ENCODE results near the gene CAMK2N1. TPM values are rescaled to one million over a fixed set of nuclear protein-coding genes. Genes with fewer than 3 reads are reported as not detected.

CAMK2N1 gene
- total and polyA plus RNA-seq, 10 of the 15 experiments (the other 5 are each of a cell fraction or from before 2014, with no cell fraction given): 0.23 TPM; not detected in 9

GRCh38 chr1:20491178-20491577, 5.2 kb upstream of the CAMK2N1 start:
- ATAC-seq (no peak), FAIRE-seq (no peak), DNase-seq (ENCODE audit: low read depth, low spot score) (no peak)
- Histone ChIP-seq H3K36me3 (ENCODE audit: control insufficient read depth in 2 of 2, insufficient read depth in 2 of 2, low read length in 1 of 2) (no peaks in the 10 kb centered on the region), H3K9me3 (replicated peaks; ENCODE audit: control insufficient read depth, insufficient read depth, low read length) (no peaks in the 10 kb centered on the region), H3K9ac (ENCODE audit: control insufficient read depth, insufficient read depth, low read length) (no peak overlapping the region), H3K4me2 (ENCODE audit: control insufficient read depth, insufficient read depth) (no peak overlapping the region), H3K79me2 (ENCODE audit: control insufficient read depth, insufficient read depth, low read length) (no peaks in the 10 kb centered on the region), H2AFZ (ENCODE audit: control insufficient read depth, low read depth, low read length) (no peak overlapping the region), H3K27ac (ENCODE audit: control insufficient read depth, insufficient read depth) (no peak overlapping the region), H3K4me3 (no peak overlapping the region), H4K20me1 (ENCODE audit: control insufficient read depth, insufficient read depth) (no peaks in the 10 kb centered on the region), H3K4me1 (ENCODE audit: control insufficient read depth, insufficient read depth, low read length) (no peaks in the 10 kb centered on the region), H3K27me3 (replicated peaks in 1 of 2; ENCODE audit: control insufficient read depth in 2 of 2, insufficient read depth in 2 of 2, low read length in 1 of 2) (peaks cover 4 to 16% of the 10 kb centered on the region in 2 experiments; a peak in 3 of 4 replicates)
- no TSS peak for BruUV-seq (replicated peaks)
- ChIA-PET RAD21 (ENCODE audit: unreplicated experiment) (interaction anchor here (4.3 kb wide), 1 partner anchor 278 kb away, joined by 14 read pairs; no protein-coding TSS in a partner anchor), SMC1A (ENCODE audit: uncharacterized antibody, unreplicated experiment) (interaction anchor here (2.5 kb wide), 1 partner anchor 113 kb away, joined by 7 read pairs; no protein-coding TSS in a partner anchor), CTCF (interaction anchor here (1.1 to 5.1 kb wide), 4 partner anchors 12 to 278 kb away, joined by 4 to 47 read pairs (median 6); no protein-coding TSS in a partner anchor), POLR2A (no interaction called here)
- in situ Hi-C loops (cut with MboI) (loop anchor here (5.0 to 10.0 kb wide), 3 partner anchors 114 to 576 kb away; no protein-coding TSS in a partner anchor), intact Hi-C loops (cut with micrococcal nuclease; ENCODE audit: unreplicated experiment) (loop anchor here (5.0 kb wide), 1 partner anchor 574 kb away; no protein-coding TSS in a partner anchor)
- WGBS (ENCODE audit: insufficient coverage, insufficient replicate concordance, low lambda C conversion rate, missing lambda C conversion rate): 9% methylated on average over 6 of the region's 6 CpGs
- TF ChIP-seq BCL11A (IDR thresholded peaks at IDR 0.05; ENCODE audit: low read depth, low read length) (no peak), CHD1 (IDR thresholded peaks at IDR 0.05; ENCODE audit: low read depth, low read length) (no peak), KLF5 (IDR thresholded peaks at IDR 0.05; ENCODE audit: partially characterized antibody) (no peak), CREM (IDR thresholded peaks at IDR 0.05; ENCODE audit: low read depth) (no peak), EZH2 (IDR thresholded peaks at IDR 0.05; ENCODE audit: borderline replicate concordance, control insufficient read depth, low read depth, low read length) (no peak), PAX8 (IDR thresholded peaks at IDR 0.05) (no peak), HCFC1 (IDR thresholded peaks at IDR 0.05; ENCODE audit: low read length) (no peak), ATF2 (IDR thresholded peaks at IDR 0.05; ENCODE audit: low read length) (no peak), DPF2 (IDR thresholded peaks at IDR 0.05) (no peak), BRCA1 (IDR thresholded peaks at IDR 0.05; ENCODE audit: low read depth, low read length) (no peak), ZNF217 (IDR thresholded peaks at IDR 0.05) (no peak), ZBED1 (IDR thresholded peaks at IDR 0.05; ENCODE audit: borderline replicate concordance) (no peak), TARDBP (IDR thresholded peaks at IDR 0.05; ENCODE audit: borderline replicate concordance) (no peak), SMC3 (IDR thresholded peaks at IDR 0.05; ENCODE audit: borderline replicate concordance, low read length) (no peak), EP300 (IDR thresholded peaks at IDR 0.05; ENCODE audit: borderline replicate concordance in 1 of 2, control insufficient read depth in 1 of 2, low read depth in 2 of 2, low read length in 2 of 2) (no peak), NBN (IDR thresholded peaks at IDR 0.05) (no peak), RCOR1 (conservative IDR thresholded peaks at IDR 0.05; ENCODE audit: low read depth, low read length) (no peak), E2F8 (IDR thresholded peaks at IDR 0.05; ENCODE audit: low read depth, partially characterized antibody) (no peak), HSF1 (IDR thresholded peaks at IDR 0.05; ENCODE audit: low read depth, low read length) (no peak), CHD2 (IDR thresholded peaks at IDR 0.05; ENCODE audit: borderline replicate concordance, low read depth, low read length) (no peak)
